Immature natural killer cell (primary cell): Measurements from ENCODE around the gene MXRA7. TPM values are rescaled to one million over a fixed set of nuclear protein-coding genes. Genes with fewer than 3 reads are reported as not detected.
A peak's percentile ranks its signal among the peaks of the same experiment; 100 is the strongest.

Experiments used
- DNase-seq, 3 donors: peaks; one replicate each; pipeline ENCODE4 v3.0.0; 2022; ENCODE audit warnings: mixed read lengths in 1 of 3
- H3K27ac Mint-ChIP-seq, 6 donors: one replicate each; pipeline ENCODE4 v1.8.0; 2020; ENCODE audit warnings: mixed read lengths in 6 of 6, mild to moderate bottlenecking in 5 of 6, inconsistent platforms in 4 of 6, moderate library complexity in 3 of 6
- H3K27me3 Mint-ChIP-seq, 3 donors: one replicate each; pipeline ENCODE4 v1.8.0; 2020 to 2021; ENCODE audit warnings: low read depth in 3 of 3, mild to moderate bottlenecking in 3 of 3, mixed read lengths in 3 of 3, moderate library complexity in 3 of 3, inconsistent platforms in 1 of 3
- H3K36me3 Mint-ChIP-seq, 3 donors: one replicate each; pipeline ENCODE4 v1.8.0; 2020; ENCODE audit warnings: mixed read lengths in 3 of 3, inconsistent platforms in 2 of 3, mild to moderate bottlenecking in 2 of 3
- H3K4me1 Mint-ChIP-seq, 2 donors: one replicate each; pipeline ENCODE4 v1.8.0; 2020; ENCODE audit warnings: inconsistent platforms in 2 of 2, mild to moderate bottlenecking in 2 of 2, mixed read lengths in 2 of 2, moderate library complexity in 1 of 2
- H3K4me3 Mint-ChIP-seq, 5 donors: one replicate each; pipeline ENCODE4 v1.8.0; 2020; ENCODE audit warnings: mild to moderate bottlenecking in 5 of 5, mixed read lengths in 5 of 5, inconsistent platforms in 3 of 5, moderate library complexity in 3 of 5
- H3K9me3 Mint-ChIP-seq, 6 donors: one replicate each; pipeline ENCODE4 v1.8.0; 2020; ENCODE audit warnings: mild to moderate bottlenecking in 6 of 6, mixed read lengths in 6 of 6, inconsistent platforms in 4 of 6, moderate library complexity in 3 of 6
- polyA plus RNA-seq, 3 donors: library from polyadenylated mRNA; unstranded; fragments of 300-500 nt; fragmentation: Illumina TruSeq; gene quantifications; one replicate each; pipeline ENCODE4 v1.2.3, GENCODE V29; 2021

The MXRA7 gene
- polyA plus RNA-seq, 3 donors from 2014 or later, result 23.6 to 60.6 (median 56.7) TPM

DNA sequence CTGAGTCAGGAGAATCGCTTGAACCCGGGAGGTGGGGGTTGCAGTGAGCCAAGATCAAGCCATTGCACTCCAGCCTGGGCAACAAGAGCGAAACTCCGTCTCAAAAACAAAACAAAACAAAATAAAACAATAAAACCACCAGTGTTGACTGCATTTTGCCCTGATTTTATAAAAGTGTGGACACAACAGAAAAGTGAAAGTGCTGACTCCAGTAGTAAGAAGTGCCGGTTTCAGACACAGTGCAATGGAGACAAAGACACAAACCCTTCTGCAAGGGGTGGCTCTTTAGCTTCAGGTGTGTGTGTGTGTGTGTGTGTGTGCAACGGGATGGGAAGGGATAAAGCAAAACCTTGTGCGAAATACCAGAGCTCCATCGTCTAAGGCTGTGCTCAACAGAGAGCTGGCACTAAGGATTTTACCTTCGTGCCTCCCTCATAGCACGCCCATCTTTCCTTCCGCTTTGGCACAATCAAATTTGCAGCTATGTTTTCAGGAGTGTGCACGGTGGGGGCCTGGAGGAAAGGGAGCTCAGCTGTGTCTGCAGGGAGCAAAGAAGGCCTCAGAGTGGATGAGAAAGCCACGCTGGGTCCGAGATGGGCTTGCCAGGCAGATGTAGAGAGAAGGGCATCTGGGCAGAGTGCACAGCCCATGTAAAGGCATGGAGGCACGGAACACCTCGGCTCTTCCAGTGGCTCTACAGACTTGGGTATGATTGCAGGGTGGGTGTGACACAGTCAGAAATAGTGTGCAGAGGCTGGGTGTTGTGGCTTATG is 15.5 kb downstream of the MXRA7 start:
- no peak for DNase-seq
- H3K4me1 Mint-ChIP-seq, result peaks cover 2 to 8% of the 10 kb centered on the region in 2 donors
- no peaks in the 10 kb centered on the region for H3K9me3 Mint-ChIP-seq
- no peak overlapping the region for H3K4me3 Mint-ChIP-seq
- H3K27ac Mint-ChIP-seq, result peak overlapping the region in 2 of 6 donors; percentile 30 to 77
- peaks cover 2 to 4% (median 3%) of the 10 kb centered on the region in 3 donors for H3K27me3 Mint-ChIP-seq
- no peaks in the 10 kb centered on the region for H3K36me3 Mint-ChIP-seq

DNA sequence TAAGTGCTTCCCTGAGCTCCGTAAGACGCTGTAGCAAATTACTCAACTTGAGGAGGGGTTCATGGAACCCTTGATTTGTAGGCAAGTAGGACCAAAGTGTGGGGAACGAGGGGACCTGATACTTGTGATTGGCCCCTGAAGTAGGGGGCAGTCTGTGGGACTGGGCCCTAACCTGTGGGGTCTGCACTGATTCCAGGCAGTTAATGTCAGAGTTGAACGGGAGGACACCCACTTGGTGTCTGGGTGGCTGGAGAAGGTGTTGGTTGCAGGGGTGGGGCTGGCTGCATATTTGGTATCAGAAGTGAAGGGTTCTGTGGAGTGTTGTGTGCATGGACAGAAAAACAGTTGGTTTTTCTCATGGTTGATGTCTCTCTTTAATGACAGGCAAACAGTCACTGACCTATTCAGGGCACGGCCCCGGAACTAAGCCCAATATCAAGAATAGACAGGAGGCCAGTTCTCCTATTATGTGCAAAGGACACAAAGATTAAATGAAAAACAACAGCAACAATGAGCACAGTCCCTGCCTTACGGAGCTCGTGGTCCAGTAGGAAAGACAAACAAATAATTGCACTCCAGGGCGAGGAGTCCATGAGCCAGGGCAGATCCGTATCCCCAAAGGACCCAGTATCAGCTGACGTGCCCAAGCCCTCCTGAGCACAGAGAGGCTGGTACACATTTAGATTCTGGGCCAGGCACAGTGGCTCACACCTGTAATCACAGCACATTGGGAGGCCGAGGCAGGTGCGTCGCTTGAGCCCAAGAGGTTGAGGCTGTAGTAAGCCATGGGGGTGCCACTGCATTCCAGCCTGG is 19.2 kb downstream of the MXRA7 start:
- Mint-ChIP-seq H3K4me1 (peaks cover 0 to 2% of the 10 kb centered on the region in 2 donors), H3K36me3 (peaks cover 0 to 3% (median 3%) of the 10 kb centered on the region in 3 donors), H3K4me3 (no peak overlapping the region), H3K27me3 (peaks cover 2 to 6% (median 2%) of the 10 kb centered on the region in 3 donors), H3K27ac (no peak overlapping the region), H3K9me3 (no peaks in the 10 kb centered on the region)
- DNase-seq, result no peak

DNA sequence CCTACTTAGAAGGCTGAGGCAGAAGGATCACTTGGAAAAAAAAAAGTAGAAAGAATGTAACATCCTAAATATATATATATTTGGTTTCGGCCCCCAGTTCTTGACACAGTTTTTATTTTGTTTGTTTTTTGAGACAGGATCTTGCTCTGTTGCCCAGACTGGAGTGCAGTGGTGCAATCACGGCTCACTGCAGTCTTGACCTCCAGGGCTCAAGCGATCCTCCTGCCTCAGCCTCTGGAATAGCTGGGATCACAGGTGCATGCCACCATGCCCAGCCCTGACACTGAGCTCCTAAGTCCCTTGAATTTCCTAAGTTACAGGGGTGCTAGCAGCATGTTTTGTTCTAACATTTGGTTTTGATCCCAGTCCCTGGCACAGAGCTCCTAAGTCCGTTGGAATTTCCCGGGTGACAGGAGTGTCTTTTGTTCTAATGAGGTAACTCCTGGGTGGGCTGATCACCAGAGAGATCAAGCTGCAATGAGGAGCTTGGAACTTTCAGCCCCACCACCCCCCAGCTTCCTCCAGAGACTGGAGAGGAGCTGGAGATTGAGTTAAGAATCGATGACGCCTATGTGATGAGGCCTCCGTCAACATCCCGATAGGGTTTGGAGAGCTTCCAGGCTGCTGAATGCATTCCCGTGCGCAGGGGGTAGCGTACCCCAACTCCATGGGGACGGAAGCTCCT is 20.0 kb downstream of the MXRA7 start:
- Mint-ChIP-seq H3K36me3 (peaks cover 0 to 3% (median 3%) of the 10 kb centered on the region in 3 donors), H3K4me3 (no peak overlapping the region), H3K9me3 (no peaks in the 10 kb centered on the region), H3K27me3 (peaks cover 0 to 5% (median 2%) of the 10 kb centered on the region in 3 donors), H3K4me1 (no peaks in the 10 kb centered on the region), H3K27ac (no peak overlapping the region)
- DNase-seq, result no peak

DNA sequence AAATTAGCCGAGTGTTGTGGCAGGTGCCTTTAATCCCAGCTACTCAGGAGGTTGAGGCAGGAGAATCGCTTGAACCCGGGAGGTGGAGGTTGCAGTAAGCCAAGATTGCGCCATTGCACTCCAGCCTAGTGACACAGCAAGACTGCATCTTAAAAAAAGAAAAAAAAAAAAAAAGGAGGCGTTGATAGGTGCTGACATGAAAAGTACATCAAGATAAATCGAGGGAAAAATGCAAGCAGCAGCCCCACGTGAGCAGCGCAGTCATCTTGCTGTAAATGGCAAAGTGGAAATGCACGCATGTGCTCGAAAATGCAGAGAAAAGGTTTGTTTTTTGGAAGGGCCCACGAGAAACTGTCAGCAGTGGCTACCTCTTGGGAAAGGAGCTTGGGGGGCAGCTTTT is 20.9 kb downstream of the MXRA7 start:
- Mint-ChIP-seq H3K9me3 (no peaks in the 10 kb centered on the region), H3K27me3 (peaks cover 0 to 5% (median 2%) of the 10 kb centered on the region in 3 donors), H3K27ac (no peak overlapping the region), H3K36me3 (peaks cover 0 to 3% (median 3%) of the 10 kb centered on the region in 3 donors), H3K4me3 (no peak overlapping the region), H3K4me1 (no peaks in the 10 kb centered on the region)
- no peak for DNase-seq

DNA sequence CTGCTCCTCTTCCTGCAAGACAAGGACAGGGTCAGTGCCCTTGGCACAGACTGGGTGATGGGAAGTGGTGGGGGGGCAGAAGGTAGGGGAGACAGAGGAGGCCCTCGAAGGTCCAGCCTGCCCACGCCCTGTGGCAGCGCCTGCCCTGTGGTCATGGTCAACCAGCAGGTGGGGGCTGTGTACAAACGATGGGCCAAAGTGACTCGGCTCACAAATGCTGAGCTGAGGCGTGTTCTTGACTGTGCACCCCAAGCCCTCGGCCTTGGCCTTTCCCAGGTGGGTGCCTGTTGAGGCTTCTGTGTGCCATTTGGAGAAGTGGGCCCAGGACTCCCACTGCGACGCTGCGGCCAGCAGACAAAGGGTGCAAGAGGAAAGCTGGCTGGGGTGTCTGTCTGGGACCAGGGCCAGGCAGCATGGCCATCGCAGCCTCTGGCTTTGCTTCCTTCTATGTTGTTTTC is 22.6 kb downstream of the MXRA7 start:
- Mint-ChIP-seq H3K4me3 (no peak overlapping the region), H3K27ac (no peak overlapping the region), H3K9me3 (no peaks in the 10 kb centered on the region), H3K36me3 (peaks cover 0 to 3% (median 3%) of the 10 kb centered on the region in 3 donors), H3K27me3 (peaks cover 0 to 3% (median 2%) of the 10 kb centered on the region in 3 donors), H3K4me1 (peaks cover 0 to 2% of the 10 kb centered on the region in 2 donors)
- no peak for DNase-seq

DNA sequence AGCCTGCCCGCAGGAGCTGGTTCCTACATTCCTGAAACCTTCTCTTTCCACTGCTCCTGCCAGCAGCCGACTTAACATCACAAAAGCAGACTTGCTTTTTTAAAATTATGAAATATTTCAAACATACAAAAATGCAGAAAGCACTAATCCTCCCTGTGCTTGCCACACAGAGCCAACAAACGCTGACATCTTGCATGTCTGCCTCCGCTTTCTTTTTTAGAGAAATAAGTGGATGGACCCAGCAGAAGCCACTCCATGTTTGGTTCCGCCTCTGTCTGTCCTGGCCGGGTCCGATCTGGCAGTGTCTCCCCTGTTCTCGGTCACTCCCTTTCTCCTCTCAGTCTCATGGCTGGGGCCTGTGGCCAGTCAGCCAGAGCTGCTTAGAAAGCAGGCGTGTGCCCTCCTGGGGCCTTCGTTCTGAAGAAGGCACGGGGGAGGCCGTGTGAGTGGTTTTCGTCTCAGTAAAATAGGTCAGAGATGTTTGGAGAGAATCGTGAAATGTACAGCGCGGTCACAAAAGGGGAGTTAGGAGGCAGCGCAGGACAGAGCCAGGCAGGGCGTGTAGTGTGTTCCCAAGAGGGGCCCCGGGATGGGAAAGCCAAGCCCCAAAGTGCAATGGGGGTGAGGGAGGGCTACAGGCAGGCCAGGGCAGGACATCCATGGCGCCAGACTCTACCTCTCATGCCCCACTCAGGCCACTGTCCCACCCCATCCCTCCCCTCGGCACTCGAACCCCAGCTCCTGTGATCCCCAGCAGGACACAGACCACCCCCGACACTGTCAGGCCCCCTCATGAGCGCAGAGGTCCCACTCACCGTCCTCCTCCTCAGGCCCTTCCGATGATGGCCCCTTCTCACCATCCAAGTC is 23.2 kb downstream of the MXRA7 start:
- H3K36me3 Mint-ChIP-seq, result peaks cover 0 to 3% (median 3%) of the 10 kb centered on the region in 3 donors
- no peak for DNase-seq
- H3K4me3 Mint-ChIP-seq, result no peak overlapping the region
- H3K27ac Mint-ChIP-seq, result peak overlapping the region in 1 of 6 donors; percentile 19
- no peaks in the 10 kb centered on the region for H3K9me3 Mint-ChIP-seq
- peaks cover 1 to 9% of the 10 kb centered on the region in 2 donors for H3K4me1 Mint-ChIP-seq
- H3K27me3 Mint-ChIP-seq, result peaks cover 0 to 3% (median 2%) of the 10 kb centered on the region in 3 donors

DNA sequence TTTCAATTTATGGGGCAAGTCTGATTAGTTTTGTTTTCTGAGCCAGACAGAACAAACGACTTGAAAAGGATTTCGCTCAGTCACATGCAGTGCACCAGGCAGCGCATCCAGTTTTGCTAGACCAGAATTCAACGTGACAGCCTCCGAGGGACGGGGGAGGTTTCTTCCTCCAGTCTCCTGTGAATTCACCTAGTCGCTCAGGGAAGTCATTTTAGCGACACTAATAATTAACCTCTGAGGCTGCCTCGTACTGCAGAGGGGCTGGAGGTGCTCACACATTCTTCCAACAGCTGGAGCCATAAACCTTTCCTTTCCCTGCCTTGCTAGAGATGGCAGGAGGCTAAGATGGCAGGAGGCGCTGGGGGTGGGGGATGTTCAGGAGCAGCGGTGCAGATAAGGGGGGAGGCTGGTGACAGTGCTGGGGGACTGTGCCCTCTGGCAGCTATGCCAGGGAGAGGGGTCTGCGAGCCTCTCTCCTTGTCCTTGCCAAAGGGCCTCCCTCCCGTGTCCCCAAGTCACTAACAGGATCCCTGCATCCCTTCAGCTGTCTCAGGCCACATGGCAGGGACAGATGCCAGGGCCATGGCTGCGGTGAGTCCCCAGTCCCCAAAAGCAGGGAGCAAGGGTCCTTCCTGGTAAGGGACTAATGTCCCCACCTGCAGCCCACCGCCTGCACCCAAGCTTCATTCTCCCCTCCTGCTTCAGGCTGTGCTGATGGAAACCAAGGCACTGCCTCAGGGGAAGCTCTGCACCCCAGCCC is 24.0 kb downstream of the MXRA7 start:
- Mint-ChIP-seq H3K27me3 (peaks cover 0 to 6% (median 2%) of the 10 kb centered on the region in 3 donors), H3K36me3 (peaks cover 0 to 3% (median 3%) of the 10 kb centered on the region in 3 donors), H3K27ac (no peak overlapping the region), H3K4me1 (peaks cover 9 to 17% of the 10 kb centered on the region in 2 donors), H3K4me3 (no peak overlapping the region), H3K9me3 (no peaks in the 10 kb centered on the region)
- DNase-seq, result no peak

DNA sequence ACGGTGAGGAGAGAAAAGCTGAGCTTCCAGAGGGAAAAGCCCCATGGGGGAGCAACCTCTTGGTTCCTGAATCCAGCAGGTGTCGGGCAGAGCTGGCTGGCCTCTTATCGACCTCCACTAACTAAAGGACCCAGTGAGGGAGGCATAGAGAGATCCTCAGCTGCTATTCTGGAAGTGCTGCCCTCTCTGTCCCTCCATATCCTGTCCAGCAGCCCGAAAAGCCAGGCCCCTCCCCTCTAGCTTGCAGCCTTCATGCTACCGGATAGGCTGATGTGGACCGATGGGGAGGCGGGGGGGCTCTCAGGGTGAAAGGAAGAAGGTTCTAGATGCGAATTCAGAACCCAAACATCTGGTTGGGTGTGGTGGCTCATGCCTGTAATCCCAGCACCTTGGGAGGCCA is 24.9 kb downstream of the MXRA7 start:
- peaks cover 0 to 6% (median 3%) of the 10 kb centered on the region in 3 donors for H3K36me3 Mint-ChIP-seq
- no peaks in the 10 kb centered on the region for H3K9me3 Mint-ChIP-seq
- no peak for DNase-seq
- no peak overlapping the region for H3K4me3 Mint-ChIP-seq
- H3K27ac Mint-ChIP-seq, result no peak overlapping the region
- peaks cover 18 to 25% of the 10 kb centered on the region in 2 donors for H3K4me1 Mint-ChIP-seq
- H3K27me3 Mint-ChIP-seq, result peaks cover 0 to 10% (median 2%) of the 10 kb centered on the region in 3 donors

DNA sequence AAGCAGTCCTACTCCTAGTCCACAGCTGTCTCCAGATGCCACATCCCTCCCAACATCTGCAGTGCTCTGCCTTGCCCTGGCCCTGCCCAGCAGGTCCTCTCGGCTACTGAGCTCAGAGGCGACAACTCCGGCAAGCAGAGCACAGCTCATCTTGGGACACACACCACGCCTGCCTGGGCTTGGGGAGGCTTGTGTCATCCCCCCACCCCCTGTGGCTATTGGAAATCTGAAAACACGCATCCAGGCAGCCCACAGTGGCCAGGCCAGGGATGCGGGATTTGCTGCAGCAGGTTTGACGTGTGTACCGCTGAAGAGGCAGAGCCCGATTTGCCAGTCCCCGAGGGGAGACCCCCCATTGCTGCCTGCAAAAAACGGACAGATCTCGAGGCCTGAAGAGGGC is 25.4 kb downstream of the MXRA7 start:
- H3K36me3 Mint-ChIP-seq, result peaks cover 0 to 6% (median 3%) of the 10 kb centered on the region in 3 donors
- H3K9me3 Mint-ChIP-seq, result no peaks in the 10 kb centered on the region
- peaks cover 23 to 29% of the 10 kb centered on the region in 2 donors for H3K4me1 Mint-ChIP-seq
- no peak for DNase-seq
- peaks cover 0 to 10% (median 2%) of the 10 kb centered on the region in 3 donors for H3K27me3 Mint-ChIP-seq
- H3K4me3 Mint-ChIP-seq, result no peak overlapping the region
- peak overlapping the region in 1 of 6 donors; percentile 14 for H3K27ac Mint-ChIP-seq

DNA sequence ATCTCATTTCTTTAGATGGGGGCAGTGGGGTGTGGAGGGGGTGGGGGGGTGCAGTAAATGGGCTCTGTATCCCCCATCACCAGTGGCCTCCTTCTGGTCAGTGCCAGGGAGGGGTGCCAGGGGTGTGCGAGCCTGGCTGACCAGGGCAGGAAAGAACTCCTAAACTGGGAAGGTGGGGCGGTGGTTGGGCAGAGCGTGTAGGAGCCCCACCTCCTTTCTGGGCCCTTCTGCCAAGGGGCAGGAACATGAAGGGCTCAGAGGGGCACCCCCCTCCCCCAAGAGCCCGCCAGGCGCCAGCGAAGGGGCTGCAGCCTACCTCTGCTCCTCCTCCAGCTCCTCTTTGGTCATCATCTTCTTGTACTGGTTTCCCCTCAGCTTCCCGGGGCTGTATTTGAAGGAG is 26.0 kb downstream of the MXRA7 start:
- no peak for DNase-seq
- Mint-ChIP-seq H3K4me1 (peaks cover 26 to 32% of the 10 kb centered on the region in 2 donors), H3K9me3 (no peaks in the 10 kb centered on the region), H3K4me3 (no peak overlapping the region), H3K27ac (no peak overlapping the region), H3K27me3 (peaks cover 0 to 10% (median 2%) of the 10 kb centered on the region in 3 donors), H3K36me3 (peaks cover 0 to 6% (median 3%) of the 10 kb centered on the region in 3 donors)

DNA sequence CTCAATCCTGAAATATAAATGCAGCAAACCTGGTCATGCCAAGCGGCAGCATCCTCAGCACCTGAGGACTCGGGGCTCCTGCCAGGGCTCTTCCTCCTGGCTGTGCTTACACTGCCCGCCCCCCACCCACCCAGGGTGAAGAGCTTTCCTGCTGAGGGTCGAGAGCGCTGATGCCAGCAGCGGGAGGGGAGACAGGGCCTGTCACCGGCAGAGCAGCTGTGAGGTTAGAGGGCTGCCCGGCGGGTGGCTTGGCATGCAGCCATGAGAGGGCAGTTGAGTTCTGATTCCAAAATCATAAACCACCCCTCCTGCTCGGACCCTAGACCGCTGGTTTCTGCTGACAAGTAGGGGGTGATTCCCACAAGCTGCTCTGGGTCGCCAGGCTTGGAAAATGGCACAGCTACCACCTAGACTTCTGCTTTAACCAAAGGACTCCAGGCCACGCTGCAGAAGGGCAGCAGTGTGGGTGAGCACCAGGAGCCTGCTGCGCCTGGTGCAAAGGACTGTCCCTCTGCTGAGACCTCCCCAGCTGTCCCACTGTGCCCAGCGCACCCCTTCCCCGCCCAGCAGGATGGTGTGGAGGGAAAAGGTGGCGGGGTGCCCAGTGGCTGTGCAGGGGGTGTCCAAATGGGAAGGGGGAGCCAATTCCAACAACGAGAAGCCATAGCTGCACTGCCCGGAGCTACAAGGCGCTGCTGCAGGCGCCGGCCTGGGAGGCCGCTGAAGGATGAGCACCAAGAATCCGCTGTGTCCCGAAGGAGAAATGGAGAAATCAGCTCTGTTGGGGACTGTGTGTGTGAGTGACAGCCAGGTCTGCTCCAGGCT is 26.6 kb downstream of the MXRA7 start:
- Mint-ChIP-seq H3K4me3 (no peak overlapping the region), H3K36me3 (peaks cover 0 to 6% (median 3%) of the 10 kb centered on the region in 3 donors), H3K27ac (peak overlapping the region in 1 of 6 donors; percentile 75), H3K9me3 (no peaks in the 10 kb centered on the region), H3K27me3 (peaks cover 0 to 10% (median 0%) of the 10 kb centered on the region in 3 donors), H3K4me1 (peaks cover 26 to 32% of the 10 kb centered on the region in 2 donors)
- DNase-seq, result no peak
